SK-N-SH (cell line): ENCODE measurements around the gene MLXIPL.

ENCODE experiments used
- EP300 ChIP-seq, 2 experiments: IDR thresholded peaks; 2 replicates each; pipeline versions ENCODE4 v1.4.0 to v1.6.1; 2012; ENCODE audit warnings: borderline replicate concordance in 1 of 2, low read depth in 1 of 2, low read length in 1 of 2
- EZH2phosphoT487 ChIP-seq: fragments of 200-600 bp; sonication (generic); IDR thresholded peaks from 2 replicates; pipeline ENCODE4 v1.6.1; 2017; ENCODE audit warnings: low read depth, mixed run types, mild to moderate bottlenecking, antibody characterized with exemption, moderate library complexity, borderline replicate concordance
- JUND ChIP-seq: IDR thresholded peaks from 2 replicates; pipeline ENCODE4 v1.4.0; 2012
- NRF1 ChIP-seq: IDR thresholded peaks from 2 replicates; pipeline ENCODE4 v1.6.1; 2012; ENCODE audit warnings: low read depth, mild to moderate bottlenecking, low read length
- POLR2AphosphoS5 ChIP-seq: IDR thresholded peaks from 2 replicates; pipeline ENCODE4 v1.6.1; 2012; ENCODE audit warnings: low read depth, low read length
- RAD21 ChIP-seq: IDR thresholded peaks from 2 replicates; pipeline ENCODE4 v1.6.1; 2012; ENCODE audit warnings: mild to moderate bottlenecking, low read length
- RFX5 ChIP-seq: IDR thresholded peaks from 2 replicates; pipeline ENCODE4 v1.6.1; 2012; ENCODE audit warnings: mild to moderate bottlenecking, improper control_type of control experiment, low read length
- SMC3 ChIP-seq: IDR thresholded peaks from 2 replicates; pipeline ENCODE4 v1.6.1; 2012; ENCODE audit warnings: low read depth, low read length, improper control_type of control experiment
- TCF12 ChIP-seq: IDR thresholded peaks from 2 replicates; pipeline ENCODE4 v1.4.0; 2012
- YY1 ChIP-seq: IDR thresholded peaks from 2 replicates; pipeline ENCODE4 v1.4.0; 2012; ENCODE audit warnings: low read depth, mild to moderate bottlenecking
- TF ChIP-seq, protein P1 (sequence below): fragments of 200-600 bp; sonication (generic); IDR thresholded peaks from 2 replicates; pipeline ENCODE4 v1.6.1; 2017; ENCODE audit warnings: antibody characterized with exemption, mild to moderate bottlenecking, moderate library complexity
- TF ChIP-seq, protein P2 (sequence below): IDR thresholded peaks from 2 replicates; pipeline ENCODE4 v1.6.1; 2012; ENCODE audit warnings: mild to moderate bottlenecking, low read depth, low read length, moderate library complexity

DNA sequence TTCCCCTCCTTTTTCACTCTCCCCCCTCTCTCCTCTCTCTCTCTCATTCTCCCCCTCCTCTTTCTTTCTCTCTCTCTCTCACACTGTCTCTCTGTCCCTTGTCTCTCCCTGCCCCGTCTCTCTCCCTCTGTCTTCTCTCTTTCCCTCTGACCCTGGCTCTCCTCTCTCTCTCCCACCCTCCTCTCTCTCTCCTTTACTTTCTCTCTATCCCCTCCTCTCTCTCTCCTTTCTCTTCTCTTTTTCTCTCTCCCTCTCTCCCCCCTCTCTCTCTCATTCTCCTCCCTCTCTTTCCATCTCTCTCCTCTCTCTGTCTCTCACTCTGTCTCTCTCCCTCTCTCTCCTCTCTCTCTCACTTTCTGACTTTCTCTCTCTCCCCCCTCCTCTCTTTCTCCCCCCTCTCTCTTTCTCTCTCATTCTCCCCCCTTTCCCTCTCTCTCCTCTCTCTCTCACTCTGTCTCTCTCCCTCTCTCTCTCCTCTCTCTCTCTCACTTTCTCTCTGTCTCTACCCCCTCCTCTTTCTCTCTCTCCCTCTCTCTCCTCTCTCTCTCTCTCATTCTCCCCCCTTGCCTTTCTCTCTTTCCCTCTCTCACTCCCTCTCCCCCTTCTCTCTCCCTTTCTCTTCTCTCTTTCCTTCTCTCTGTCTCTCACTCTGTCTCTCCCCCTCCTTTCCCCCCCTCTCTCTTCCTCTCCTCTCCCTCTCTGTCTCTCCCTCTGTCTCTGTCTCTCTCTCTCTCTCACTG is 24.4 kb upstream of the MLXIPL start:
- TF ChIP-seq, protein P1, sequence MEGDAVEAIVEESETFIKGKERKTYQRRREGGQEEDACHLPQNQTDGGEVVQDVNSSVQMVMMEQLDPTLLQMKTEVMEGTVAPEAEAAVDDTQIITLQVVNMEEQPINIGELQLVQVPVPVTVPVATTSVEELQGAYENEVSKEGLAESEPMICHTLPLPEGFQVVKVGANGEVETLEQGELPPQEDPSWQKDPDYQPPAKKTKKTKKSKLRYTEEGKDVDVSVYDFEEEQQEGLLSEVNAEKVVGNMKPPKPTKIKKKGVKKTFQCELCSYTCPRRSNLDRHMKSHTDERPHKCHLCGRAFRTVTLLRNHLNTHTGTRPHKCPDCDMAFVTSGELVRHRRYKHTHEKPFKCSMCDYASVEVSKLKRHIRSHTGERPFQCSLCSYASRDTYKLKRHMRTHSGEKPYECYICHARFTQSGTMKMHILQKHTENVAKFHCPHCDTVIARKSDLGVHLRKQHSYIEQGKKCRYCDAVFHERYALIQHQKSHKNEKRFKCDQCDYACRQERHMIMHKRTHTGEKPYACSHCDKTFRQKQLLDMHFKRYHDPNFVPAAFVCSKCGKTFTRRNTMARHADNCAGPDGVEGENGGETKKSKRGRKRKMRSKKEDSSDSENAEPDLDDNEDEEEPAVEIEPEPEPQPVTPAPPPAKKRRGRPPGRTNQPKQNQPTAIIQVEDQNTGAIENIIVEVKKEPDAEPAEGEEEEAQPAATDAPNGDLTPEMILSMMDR, result no peak
- TF ChIP-seq EP300 (IDR thresholded peaks at IDR 0.05; ENCODE audit: borderline replicate concordance in 1 of 2, low read depth in 1 of 2, low read length in 1 of 2), result no peak
- no peak for TF ChIP-seq RAD21
- TF ChIP-seq SMC3, result no peak
- no peak for TF ChIP-seq POLR2AphosphoS5
- no peak for TF ChIP-seq YY1
- TF ChIP-seq EZH2phosphoT487, result no peak
- no peak for TF ChIP-seq TCF12
- TF ChIP-seq, protein P2, sequence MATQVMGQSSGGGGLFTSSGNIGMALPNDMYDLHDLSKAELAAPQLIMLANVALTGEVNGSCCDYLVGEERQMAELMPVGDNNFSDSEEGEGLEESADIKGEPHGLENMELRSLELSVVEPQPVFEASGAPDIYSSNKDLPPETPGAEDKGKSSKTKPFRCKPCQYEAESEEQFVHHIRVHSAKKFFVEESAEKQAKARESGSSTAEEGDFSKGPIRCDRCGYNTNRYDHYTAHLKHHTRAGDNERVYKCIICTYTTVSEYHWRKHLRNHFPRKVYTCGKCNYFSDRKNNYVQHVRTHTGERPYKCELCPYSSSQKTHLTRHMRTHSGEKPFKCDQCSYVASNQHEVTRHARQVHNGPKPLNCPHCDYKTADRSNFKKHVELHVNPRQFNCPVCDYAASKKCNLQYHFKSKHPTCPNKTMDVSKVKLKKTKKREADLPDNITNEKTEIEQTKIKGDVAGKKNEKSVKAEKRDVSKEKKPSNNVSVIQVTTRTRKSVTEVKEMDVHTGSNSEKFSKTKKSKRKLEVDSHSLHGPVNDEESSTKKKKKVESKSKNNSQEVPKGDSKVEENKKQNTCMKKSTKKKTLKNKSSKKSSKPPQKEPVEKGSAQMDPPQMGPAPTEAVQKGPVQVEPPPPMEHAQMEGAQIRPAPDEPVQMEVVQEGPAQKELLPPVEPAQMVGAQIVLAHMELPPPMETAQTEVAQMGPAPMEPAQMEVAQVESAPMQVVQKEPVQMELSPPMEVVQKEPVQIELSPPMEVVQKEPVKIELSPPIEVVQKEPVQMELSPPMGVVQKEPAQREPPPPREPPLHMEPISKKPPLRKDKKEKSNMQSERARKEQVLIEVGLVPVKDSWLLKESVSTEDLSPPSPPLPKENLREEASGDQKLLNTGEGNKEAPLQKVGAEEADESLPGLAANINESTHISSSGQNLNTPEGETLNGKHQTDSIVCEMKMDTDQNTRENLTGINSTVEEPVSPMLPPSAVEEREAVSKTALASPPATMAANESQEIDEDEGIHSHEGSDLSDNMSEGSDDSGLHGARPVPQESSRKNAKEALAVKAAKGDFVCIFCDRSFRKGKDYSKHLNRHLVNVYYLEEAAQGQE, result no peak
- TF ChIP-seq RFX5, result no peak
- no peak for TF ChIP-seq NRF1
- TF ChIP-seq JUND, result no peak
